Naive thymus-derived CD4-positive, alpha-beta T cell (primary cell): ENCODE data around the gene GJB1. TPM values are rescaled to one million over a fixed set of nuclear protein-coding genes. Genes with fewer than 3 reads are reported as not detected.
"Not testable (repeated sequence)": the region's sequence is repeated elsewhere in the genome, so short reads cannot be mapped to it uniquely, and the experiment has no call there.

ENCODE experiments used
- ATAC-seq: fragments of 150-1000 bp; cut with Tn5 transposase; 2 replicates; pipeline ENCODE4 v1.10.0; 2021; ENCODE audit warnings: mild to moderate bottlenecking, moderate library complexity
- CTCF ChIA-PET: fragments of 350-600 bp; sonication (Branson Sonifier 250); formaldehyde crosslinking; loops from one replicate; lab custom pipeline; 2021; ENCODE audit warnings: antibody characterized with exemption; lab: Charles Lee
- POLR2A ChIA-PET: fragments of 350-600 bp; sonication (Branson Sonifier 250); formaldehyde crosslinking; loops from one replicate; lab custom pipeline; 2021; ENCODE audit warnings: antibody characterized with exemption, inconsistent platforms; lab: Charles Lee
- DNase-seq, 9 donors: peaks; one replicate each; pipeline versions ENCODE4 v3.0.0 to v3.0.0-alpha.2; 2020 to 2022; ENCODE audit warnings: mixed read lengths in 1 of 9
- H3K27ac ChIP-seq: one replicate; pipeline ENCODE4 v1.7.0; 2013; ENCODE audit warnings: mild to moderate bottlenecking, low read depth, low read length, moderate library complexity
- H3K27me3 ChIP-seq, 2 donors: one replicate each; pipeline ENCODE4 v1.7.0; 2013; ENCODE audit warnings: low read length in 2 of 2, mild to moderate bottlenecking in 2 of 2, moderate library complexity in 2 of 2; ENCODE audit not compliant: control insufficient read depth in 2 of 2, insufficient read depth in 2 of 2
- H3K36me3 ChIP-seq, 3 experiments: 1 replicate in 2 of 3; 2 replicates in 1 of 3; pipeline ENCODE4 v1.7.0; 2013; ENCODE audit warnings: low read length in 3 of 3, mild to moderate bottlenecking in 3 of 3, moderate library complexity in 1 of 3; ENCODE audit not compliant: insufficient read depth in 3 of 3, control insufficient read depth in 2 of 3
- H3K4me1 ChIP-seq, 2 donors: one replicate each; pipeline ENCODE4 v1.7.0; 2013; ENCODE audit warnings: low read length in 2 of 2, mild to moderate bottlenecking in 2 of 2, moderate library complexity in 1 of 2; ENCODE audit not compliant: control insufficient read depth in 2 of 2, insufficient read depth in 2 of 2
- H3K4me3 ChIP-seq: 2 replicates; pipeline ENCODE4 v1.7.0; 2013; ENCODE audit warnings: mild to moderate bottlenecking, low read length
- H3K9me3 ChIP-seq, 3 experiments: 1 replicate in 2 of 3; 2 replicates in 1 of 3; pipeline ENCODE4 v1.7.0; 2013; ENCODE audit warnings: low read length in 3 of 3; ENCODE audit not compliant: control insufficient read depth in 2 of 3
- H3K27ac Mint-ChIP-seq, 9 donors: one replicate each; pipeline ENCODE4 v1.8.0; 2020 to 2022; ENCODE audit warnings: mixed read lengths in 9 of 9, mild to moderate bottlenecking in 8 of 9, moderate library complexity in 5 of 9, inconsistent platforms in 2 of 9
- H3K27me3 Mint-ChIP-seq, 5 donors: one replicate each; pipeline ENCODE4 v1.8.0; 2021 to 2022; ENCODE audit warnings: mixed read lengths in 5 of 5, mild to moderate bottlenecking in 1 of 5
- H3K36me3 Mint-ChIP-seq, 5 donors: one replicate each; pipeline ENCODE4 v1.8.0; 2020 to 2022; ENCODE audit warnings: mixed read lengths in 5 of 5, mild to moderate bottlenecking in 3 of 5, inconsistent platforms in 1 of 5
- H3K4me1 Mint-ChIP-seq, 7 donors: one replicate each; pipeline ENCODE4 v1.8.0; 2020 to 2022; ENCODE audit warnings: mixed read lengths in 7 of 7, mild to moderate bottlenecking in 3 of 7, inconsistent platforms in 1 of 7
- H3K4me3 Mint-ChIP-seq, 10 donors: one replicate each; pipeline ENCODE4 v1.8.0; 2020 to 2022; ENCODE audit warnings: mild to moderate bottlenecking in 10 of 10, mixed read lengths in 10 of 10, moderate library complexity in 6 of 10, inconsistent platforms in 2 of 10
- H3K9me3 Mint-ChIP-seq, 11 donors: one replicate each; pipeline ENCODE4 v1.8.0; 2020 to 2022; ENCODE audit warnings: mixed read lengths in 11 of 11, mild to moderate bottlenecking in 4 of 11, inconsistent platforms in 1 of 11, moderate library complexity in 1 of 11
- intact Hi-C, 2 donors: fragments of 100-400 bp; cut with micrococcal nuclease; formaldehyde crosslinking; loops; one replicate each; pipeline ENCODE4 v1.15.1; 2023
- polyA plus RNA-seq, 2 donors: library from polyadenylated mRNA; unstranded; fragments of 300-500 nt; fragmentation: Illumina TruSeq; gene quantifications; one replicate each; pipeline ENCODE4 v1.2.3, GENCODE V29; 2021
- total RNA-seq, 6 experiments: library from RNA in 5 of 6; stranded (reverse) in 5 of 6; gene quantifications; 1 replicate in 5 of 6; 2 replicates in 1 of 6; pipeline ENCODE4 v1.2.3 and lab custom pipeline; 2021 to 2026

Gene GJB1
- total and polyA plus RNA-seq, 7 experiments from 2014 or later, result not detected

DNA sequence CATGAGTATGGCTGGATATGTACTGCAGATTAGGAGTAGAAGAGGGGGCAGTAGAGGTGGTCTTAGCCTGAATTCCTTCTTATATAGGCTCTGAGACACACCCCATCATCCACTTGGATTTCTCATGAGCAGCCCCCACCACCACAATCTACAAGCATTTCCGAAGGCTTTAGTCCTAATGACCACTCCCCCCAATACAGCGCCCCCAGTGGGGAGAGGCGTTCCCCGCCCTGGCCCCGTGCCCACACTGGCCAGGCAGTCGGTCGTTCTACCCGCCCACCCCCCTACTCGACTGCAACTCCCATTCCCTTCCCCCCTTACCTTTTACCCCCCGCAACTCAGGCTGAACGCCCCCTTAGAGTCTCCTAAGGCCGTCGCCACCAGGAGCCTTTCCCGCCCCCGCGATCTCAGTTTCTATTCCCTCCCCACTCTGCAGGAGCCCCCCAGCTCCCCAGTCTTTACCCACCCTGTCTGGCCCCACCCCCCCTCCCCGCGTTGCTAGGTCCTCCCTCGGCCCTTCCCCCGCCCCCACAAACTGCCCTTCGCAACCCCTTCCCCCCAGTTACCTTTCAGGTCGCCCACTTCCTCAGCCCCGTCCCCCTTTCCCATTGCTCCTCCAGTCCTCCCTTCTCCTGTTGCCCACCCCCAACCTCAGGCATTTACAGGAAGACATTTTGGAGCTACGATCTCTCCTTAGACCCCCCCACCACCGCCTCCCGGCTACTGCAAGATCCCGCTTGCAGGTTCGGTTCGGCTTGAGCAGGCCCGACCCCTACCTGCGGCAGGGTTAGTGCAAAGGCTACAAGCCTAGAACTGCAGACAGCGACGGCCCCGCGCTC lies 30.4 kb downstream of the GJB1 start:
- no peak for ATAC-seq
- peak in 2 of 9 donors; percentile 13 to 36 for DNase-seq
- H3K27me3 ChIP-seq, result no peaks in the 10 kb centered on the region
- intact Hi-C loops, result loop anchor here (1.0 to 2.0 kb wide), 7 partner anchors 30 to 279 kb away; partner anchors contain the start of genes NONO (in 2 of the 2), TAF1 (in 2 of the 2), OGT (in 1 of the 2) and SNX12 (in 1 of the 2)
- no peaks in the 10 kb centered on the region for H3K27me3 Mint-ChIP-seq
- peaks cover 0 to 3% (median 0%) of the 10 kb centered on the region in 11 donors for H3K9me3 Mint-ChIP-seq
- H3K36me3 Mint-ChIP-seq, result peaks cover 0 to 8% (median 0%) of the 10 kb centered on the region in 5 donors
- peaks cover 0 to 20% of the 10 kb centered on the region in 2 donors for H3K4me1 ChIP-seq
- ChIA-PET CTCF (interaction anchor here (1.2 kb wide), 1 partner anchor 30 kb away, joined by 4 read pairs; the partner anchor contains the start of gene NONO), POLR2A (interaction anchor here (0.6 to 3.9 kb wide), 9 partner anchors 30 to 279 kb away, joined by 3 to 52 read pairs (median 7); partner anchors contain the start of genes NONO, OGT and TAF1)
- H3K9me3 ChIP-seq, result no peaks in the 10 kb centered on the region
- H3K4me3 Mint-ChIP-seq, result peak overlapping the region; percentile 76 to 97 (median 90)
- H3K27ac Mint-ChIP-seq, result peak overlapping the region; percentile 83 to 96 (median 89)
- peaks cover 0 to 30% (median 18%) of the 10 kb centered on the region in 7 donors for H3K4me1 Mint-ChIP-seq
- H3K4me3 ChIP-seq, result peak overlapping the region; percentile 79
- peak overlapping the region; percentile 91 for H3K27ac ChIP-seq
- peaks cover 0 to 19% (median 0%) of the 10 kb centered on the region in 3 experiments for H3K36me3 ChIP-seq

DNA sequence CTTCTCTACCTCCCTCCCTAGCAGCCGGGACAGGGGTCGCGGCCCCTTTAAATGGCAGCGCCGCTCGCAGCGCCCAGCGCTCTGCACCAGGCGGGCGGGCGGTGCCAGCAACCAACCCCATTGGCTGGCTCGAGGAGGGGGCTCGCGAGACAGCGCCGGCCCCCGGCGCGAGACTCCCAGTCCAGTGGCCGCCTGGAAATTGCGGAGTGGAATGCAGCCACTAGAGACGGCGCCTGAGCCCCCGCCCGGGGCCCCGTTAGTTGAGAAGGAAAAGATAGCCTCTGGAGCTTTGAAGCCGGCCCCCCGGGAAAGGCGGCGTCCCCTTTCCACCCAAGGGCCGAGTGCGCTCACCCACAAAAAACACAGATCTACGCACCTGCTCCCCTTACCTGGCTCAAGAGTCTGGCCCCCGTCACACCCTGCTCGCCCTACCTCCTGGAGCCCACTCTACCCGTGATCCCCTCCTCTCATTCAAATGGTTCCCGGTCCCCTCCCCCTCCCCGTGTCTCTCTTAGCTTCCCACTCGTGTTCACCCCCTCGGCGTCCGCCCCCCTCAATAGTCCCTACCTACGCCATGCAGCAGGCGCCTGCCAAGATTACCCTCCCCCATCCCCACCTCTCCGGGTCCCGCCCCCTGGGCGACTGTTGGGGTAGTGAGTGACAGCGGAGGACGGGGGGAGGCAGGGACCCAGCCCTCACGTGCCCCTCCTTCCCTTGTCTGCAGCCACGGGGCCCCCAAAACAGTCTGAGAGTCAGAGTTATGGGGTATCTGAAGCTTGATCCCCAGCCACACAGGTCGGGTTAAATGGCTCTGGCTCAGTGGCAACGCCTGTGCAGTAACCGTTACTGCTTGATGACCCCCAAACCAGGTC lies 31.3 kb downstream of the GJB1 start, which contains the start of gene ZMYM3:
Gene ZMYM3, minus strand, starts transcription at position 49 of the 872 bp plus-strand sequence. CDS start 885 bp downstream, outside the sequence.
- Mint-ChIP-seq H3K4me1 (peaks cover 0 to 30% (median 18%) of the 10 kb centered on the region in 7 donors), H3K36me3 (peaks cover 0 to 4% (median 0%) of the 10 kb centered on the region in 5 donors), H3K27me3 (no peaks in the 10 kb centered on the region), H3K27ac (peak within 1 kb of the TSS; percentile 87 to 96 (median 91)), H3K4me3 (peak within 1 kb of the TSS; percentile 76 to 97 (median 90)), H3K9me3 (peaks cover 0 to 3% (median 0%) of the 10 kb centered on the region in 11 donors)
- H3K36me3 ChIP-seq, result peaks cover 0 to 12% (median 0%) of the 10 kb centered on the region in 3 experiments
- peak; percentile 89 for ATAC-seq
- POLR2A ChIA-PET, result interaction anchor here (0.6 to 3.9 kb wide), 16 partner anchors 9 to 279 kb away, joined by 3 to 52 read pairs (median 4); partner anchors contain the start of genes CXorf65, MED12, NONO and OGT
- CTCF ChIA-PET, result interaction anchor here (0.5 to 1.2 kb wide), 5 partner anchors 21 to 125 kb away, joined by 3 to 4 read pairs (median 3); partner anchors contain the start of gene NONO
- intact Hi-C loops, result loop anchor here (1.0 to 2.0 kb wide), 7 partner anchors 29 to 278 kb away; partner anchors contain the start of genes NONO (in 2 of the 2), TAF1 (in 2 of the 2), OGT (in 1 of the 2) and SNX12 (in 1 of the 2)
- peak within 1 kb of the TSS; percentile 91 for H3K27ac ChIP-seq
- H3K9me3 ChIP-seq, result no peaks in the 10 kb centered on the region
- H3K27me3 ChIP-seq, result no peaks in the 10 kb centered on the region
- H3K4me3 ChIP-seq, result peak within 1 kb of the TSS; percentile 79
- peak; percentile 46 to 87 (median 78) for DNase-seq
- peaks cover 0 to 20% of the 10 kb centered on the region in 2 donors for H3K4me1 ChIP-seq

DNA sequence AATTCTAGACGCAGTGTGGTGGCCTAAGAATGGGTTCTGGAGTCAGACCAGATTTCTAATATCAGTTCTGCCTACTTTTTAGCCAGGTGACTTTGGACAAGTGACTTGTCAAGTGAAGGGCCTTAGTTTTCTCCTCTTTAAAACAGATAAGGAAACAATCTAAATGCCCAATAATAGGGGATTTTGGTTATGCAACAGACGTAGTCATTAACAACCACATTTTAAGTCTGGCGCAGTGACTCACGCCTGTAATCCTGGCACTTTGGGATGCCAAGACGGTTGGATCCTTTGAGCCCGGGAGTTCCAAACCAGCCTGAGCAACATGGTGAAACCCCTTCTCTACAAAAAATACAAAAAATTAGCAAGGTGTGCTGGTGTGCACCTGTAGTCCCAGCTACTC lies 33.0 kb downstream of the GJB1 start:
- ChIA-PET CTCF (no interaction called here), POLR2A (interaction anchor here (0.7 to 3.9 kb wide), 4 partner anchors 27 to 109 kb away, joined by 3 to 52 read pairs (median 21); partner anchors contain the start of genes NONO and TAF1)
- Mint-ChIP-seq H3K27ac (peak overlapping the region in 8 of 9 donors; percentile 10 to 96 (median 90)), H3K4me1 (peaks cover 0 to 28% (median 18%) of the 10 kb centered on the region in 7 donors), H3K27me3 (no peaks in the 10 kb centered on the region), H3K9me3 (peaks cover 0 to 3% (median 0%) of the 10 kb centered on the region in 11 donors), H3K4me3 (peak overlapping the region in 4 of 10 donors; percentile 7 to 88 (median 54)), H3K36me3 (peaks cover 0 to 1% (median 0%) of the 10 kb centered on the region in 5 donors)
- H3K9me3 ChIP-seq, result no peaks in the 10 kb centered on the region
- peak overlapping the region; percentile 91 for H3K27ac ChIP-seq
- intact Hi-C loops, result no loop called here
- no peaks in the 10 kb centered on the region for H3K27me3 ChIP-seq
- DNase-seq, result no peak
- H3K4me1 ChIP-seq, result peaks cover 0 to 20% of the 10 kb centered on the region in 2 donors
- H3K4me3 ChIP-seq, result no peak overlapping the region
- ATAC-seq, result no peak
- H3K36me3 ChIP-seq, result peaks cover 0 to 3% (median 0%) of the 10 kb centered on the region in 3 experiments

DNA sequence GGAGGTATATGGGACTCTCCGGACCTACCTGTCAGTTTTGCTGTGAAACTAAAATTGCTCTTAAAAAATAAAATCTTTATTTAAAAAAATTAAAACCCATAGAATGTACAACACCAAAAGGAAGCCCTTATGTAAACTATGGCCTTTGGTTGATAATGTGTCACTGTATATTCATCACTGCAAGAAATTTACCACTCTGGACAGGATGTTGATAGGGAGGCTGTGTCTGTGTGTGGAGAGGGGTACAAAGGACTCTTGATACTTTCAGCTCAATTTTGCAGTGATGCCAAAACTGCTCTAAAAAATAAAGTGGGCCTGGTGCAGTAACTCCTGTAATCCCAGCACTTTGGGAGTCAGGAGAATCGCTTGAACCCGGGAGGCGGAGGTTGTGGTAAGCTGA lies 33.8 kb downstream of the GJB1 start:
- Mint-ChIP-seq H3K4me1 (peaks cover 0 to 20% (median 14%) of the 10 kb centered on the region in 7 donors), H3K9me3 (peaks cover 0 to 3% (median 0%) of the 10 kb centered on the region in 11 donors), H3K27ac (no peak overlapping the region), H3K36me3 (no peaks in the 10 kb centered on the region), H3K4me3 (no peak overlapping the region), H3K27me3 (no peaks in the 10 kb centered on the region)
- H3K4me1 ChIP-seq, result peaks cover 0 to 14% of the 10 kb centered on the region in 2 donors
- no peak overlapping the region for H3K27ac ChIP-seq
- CTCF ChIA-PET, result interaction anchor here (0.9 kb wide), 1 partner anchor 156 kb away, joined by 3 read pairs; no protein-coding TSS in a partner anchor
- ATAC-seq, result no peak
- POLR2A ChIA-PET, result interaction anchor here (0.7 to 3.9 kb wide), 2 partner anchors 26 to 44 kb away, joined by 3 to 38 read pairs; partner anchors contain the start of gene NONO
- no peak overlapping the region for H3K4me3 ChIP-seq
- no peaks in the 10 kb centered on the region for H3K27me3 ChIP-seq
- peaks cover 0 to 3% (median 0%) of the 10 kb centered on the region in 3 experiments for H3K36me3 ChIP-seq
- no peak for DNase-seq
- intact Hi-C loops, result no loop called here
- H3K9me3 ChIP-seq, result no peaks in the 10 kb centered on the region

DNA sequence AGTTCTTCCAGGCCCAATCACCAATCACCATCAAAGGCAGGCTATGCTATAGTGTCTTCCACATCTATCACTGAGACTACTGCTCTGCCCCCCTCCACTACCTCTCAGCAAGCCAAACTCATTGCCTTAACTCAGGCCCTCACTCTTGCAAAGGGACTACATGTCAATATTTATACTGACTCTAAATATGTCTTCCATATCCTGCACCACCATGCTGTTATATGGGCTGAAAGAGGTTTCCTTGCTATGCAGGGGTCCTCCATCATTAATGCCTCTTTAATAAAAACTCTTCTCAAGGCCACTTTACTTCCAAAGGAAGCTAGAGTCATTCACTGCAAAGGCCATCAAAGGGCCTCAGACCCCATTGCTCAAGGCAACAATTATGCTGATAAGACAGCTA lies 45.6 kb downstream of the GJB1 start:
- intact Hi-C loops, H3K36me3 ChIP-seq, H3K4me3 Mint-ChIP-seq, H3K4me3 ChIP-seq, H3K27me3 ChIP-seq, DNase-seq, H3K27ac Mint-ChIP-seq, ATAC-seq, H3K9me3 Mint-ChIP-seq, H3K36me3 Mint-ChIP-seq, H3K9me3 ChIP-seq, POLR2A ChIA-PET, CTCF ChIA-PET, H3K27me3 Mint-ChIP-seq, H3K4me1 Mint-ChIP-seq, H3K27ac ChIP-seq, H3K4me1 ChIP-seq: not testable (repeated sequence)
